IPS DF 4.7 (cell line): ENCODE measurements around the gene MPRIP.
"Not testable (repeated sequence)": the region's sequence is repeated elsewhere in the genome, so short reads cannot be mapped to it uniquely, and the experiment has no call there.

Experiments
- DNase-seq: peaks from one replicate; pipeline ENCODE4 v3.0.0-alpha.2; 2013; ENCODE audit warnings: low spot score; ENCODE audit errors: extremely low read depth

The MPRIP gene

GRCh38 chr17:17011043-17011907 is 31.0 kb upstream of the MPRIP start:
- not testable (repeated sequence) for DNase-seq

GRCh38 chr17:17013828-17014747 is 28.2 kb upstream of the MPRIP start:
- not testable (repeated sequence) for DNase-seq

GRCh38 chr17:17014748-17015124 is 27.5 kb upstream of the MPRIP start:
- DNase-seq = not testable (repeated sequence)

- no peak for DNase-seq
These were observed 27.0 kb upstream of the MPRIP start for GRCh38 chr17:17015230-17015629.

- not testable (repeated sequence) for DNase-seq
These were observed 25.8 kb upstream of the MPRIP start for GRCh38 chr17:17016199-17017197.

GRCh38 chr17:17017343-17018014 is 24.8 kb upstream of the MPRIP start:
- no peak for DNase-seq

GRCh38 chr17:17018021-17018441 is 24.2 kb upstream of the MPRIP start:
- no peak for DNase-seq

GRCh38 chr17:17018612-17019429 is 23.4 kb upstream of the MPRIP start:
- DNase-seq = no peak

GRCh38 chr17:17019430-17019762 is 22.9 kb upstream of the MPRIP start:
- DNase-seq = no peak

- no peak for DNase-seq
These were observed 22.3 kb upstream of the MPRIP start for GRCh38 chr17:17019891-17020456.

- no peak for DNase-seq
These were observed 21.4 kb upstream of the MPRIP start for GRCh38 chr17:17020821-17021193.

- DNase-seq = no peak
These were observed 20.9 kb upstream of the MPRIP start for GRCh38 chr17:17021194-17021863.

GRCh38 chr17:17022011-17022410 is 20.2 kb upstream of the MPRIP start:
- DNase-seq = no peak

GRCh38 chr17:17022456-17022855 is 19.8 kb upstream of the MPRIP start:
- DNase-seq = no peak

- no peak for DNase-seq
These were observed 17.4 kb upstream of the MPRIP start for GRCh38 chr17:17024778-17025300.

- DNase-seq = no peak
These were observed 16.6 kb upstream of the MPRIP start for GRCh38 chr17:17025621-17026020.

- no peak for DNase-seq
These were observed 16.1 kb upstream of the MPRIP start for GRCh38 chr17:17026163-17026562.

- no peak for DNase-seq
These were observed 14.7 kb upstream of the MPRIP start for GRCh38 chr17:17027442-17028058.
